OCI-LY7 (cell line): Measurements from ENCODE around the gene EVI2A. TPM values are rescaled to one million over a fixed set of nuclear protein-coding genes. Genes with fewer than 3 reads are reported as not detected.

Experiments used
- BruUV-seq: library from RNA; stranded (reverse); fragments of 400-500 nt; replicated peaks from 2 replicates; lab custom pipeline; 2021; lab: Mats Ljungman, UMichigan
- CTCF ChIA-PET: fragments of 300-600 bp; sonication (Branson Sonifier 250); formaldehyde crosslinking; loops from one replicate; lab custom pipeline; 2022; ENCODE audit warnings: antibody characterized with exemption; ENCODE audit not compliant: unreplicated experiment; lab: Charles Lee
- POLR2A ChIA-PET: fragments of 300-600 bp; sonication (Branson Sonifier 250); formaldehyde crosslinking; loops from one replicate; lab custom pipeline; 2022; ENCODE audit warnings: antibody characterized with exemption; lab: Charles Lee
- DNase-seq: peaks from one replicate; pipeline ENCODE4 v3.0.0-alpha.2; 2015; ENCODE audit warnings: low spot score
- H2AFZ ChIP-seq: fragments of 200-600 bp; sonication (generic), shearing (Covaris generic); 2 replicates; pipeline ENCODE4 v1.6.1; 2014; ENCODE audit warnings: mild to moderate bottlenecking, antibody characterized with exemption, low read length, moderate library complexity
- H3K27ac ChIP-seq: fragments of 200-600 bp; sonication (generic); 2 replicates; pipeline ENCODE4 v1.5.1; 2014; ENCODE audit warnings: mixed run types, low read depth, mild to moderate bottlenecking, moderate library complexity, low read length, inconsistent platforms; ENCODE audit not compliant: poor library complexity, severe bottlenecking
- H3K36me3 ChIP-seq: fragments of 200-600 bp; sonication (generic); 2 replicates; pipeline ENCODE4 v1.6.1; 2014; ENCODE audit warnings: mild to moderate bottlenecking, antibody characterized with exemption, low read length, moderate library complexity, mixed read lengths; ENCODE audit not compliant: insufficient read depth
- H3K4me1 ChIP-seq: fragments of 200-600 bp; sonication (generic); 2 replicates; pipeline ENCODE4 v1.5.1; 2014; ENCODE audit warnings: mild to moderate bottlenecking, low read length; ENCODE audit not compliant: insufficient read depth, poor library complexity, severe bottlenecking
- H3K4me2 ChIP-seq: fragments of 200-600 bp; sonication (generic); 2 replicates; pipeline ENCODE4 v1.6.1; 2014; ENCODE audit warnings: mild to moderate bottlenecking, low read length
- H3K4me3 ChIP-seq: fragments of 200-600 bp; sonication (generic); 2 replicates; pipeline ENCODE4 v1.5.1; 2014; ENCODE audit warnings: mild to moderate bottlenecking, low read depth, low read length; ENCODE audit not compliant: poor library complexity, severe bottlenecking
- H3K79me2 ChIP-seq: fragments of 200-600 bp; sonication (generic); 2 replicates; pipeline ENCODE4 v1.6.1; 2016; ENCODE audit warnings: low read depth, mild to moderate bottlenecking, low read length, moderate library complexity, mixed read lengths; ENCODE audit not compliant: insufficient read depth
- H3K9me2 ChIP-seq: fragments of 200-600 bp; sonication (generic); 2 replicates; pipeline ENCODE4 v1.6.1; 2016; ENCODE audit warnings: mild to moderate bottlenecking, low read length, mixed read lengths; ENCODE audit not compliant: insufficient read depth
- H3K9me3 ChIP-seq: fragments of 200-600 bp; sonication (generic); 2 replicates; pipeline ENCODE4 v1.6.1; 2014; ENCODE audit warnings: mild to moderate bottlenecking, mixed run types, low read length, mixed read lengths
- H4K20me1 ChIP-seq: fragments of 200-600 bp; sonication (generic); 2 replicates; pipeline ENCODE4 v1.6.1; 2014; ENCODE audit warnings: mild to moderate bottlenecking, antibody characterized with exemption, low read length, moderate library complexity, mixed read lengths; ENCODE audit not compliant: insufficient read depth
- CTCF ChIP-seq: fragments of 200-600 bp; sonication (generic); conservative IDR thresholded peaks from 2 replicates; pipeline ENCODE4 v1.5.1; 2014; ENCODE audit warnings: mild to moderate bottlenecking, antibody characterized with exemption, low read length, moderate library complexity, mixed read lengths
- EZH2phosphoT487 ChIP-seq: fragments of 200-600 bp; sonication (generic); IDR thresholded peaks from 2 replicates; pipeline ENCODE4 v1.6.1; 2018; ENCODE audit warnings: low read depth, borderline replicate concordance, mild to moderate bottlenecking, mixed run types, antibody characterized with exemption, low read length, moderate library complexity, mixed read lengths
- intact Hi-C: fragments of 100-400 bp; cut with micrococcal nuclease; formaldehyde crosslinking; loops from one replicate; pipeline ENCODE4 v1.10.0; 2022; ENCODE audit not compliant: unreplicated experiment
- total RNA-seq, 2 experiments: library from RNA; depleted of rRNA in 1 of 2; stranded (reverse); fragments of >200 nt in 1 of 2; shearing (Covaris generic) in 1 of 2; gene quantifications; 2 replicates each; pipeline ENCODE4 v1.2.3, GENCODE V29; 2014 to 2022

The EVI2A gene
- total RNA-seq, 2 experiments from 2014 or later: 14.1 to 31.3 TPM

GRCh38 chr17:31320791-31321190 lies 631 bp downstream of the EVI2A start:
- CTCF ChIA-PET: no interaction called here
- no TSS peak for BruUV-seq

GRCh38 chr17:31320241-31320640 lies 1.2 kb downstream of the EVI2A start:
- peaks cover 37% of the 10 kb centered on the region for H3K4me1 ChIP-seq
- intact Hi-C loops: no loop called here
- peak overlapping the region; percentile 93 for H3K4me2 ChIP-seq
- H2AFZ ChIP-seq: no peak overlapping the region; the same call in 1 of the 2 replicates
- ChIA-PET CTCF (no interaction called here), POLR2A (interaction anchor here (0.5 to 2.7 kb wide), 11 partner anchors 8 to 1387 kb away, joined by 3 to 71 read pairs (median 4); no protein-coding TSS in a partner anchor)
- no peaks in the 10 kb centered on the region for H4K20me1 ChIP-seq
- no peaks in the 10 kb centered on the region for H3K9me3 ChIP-seq
- DNase-seq: peak; percentile 61
- TF ChIP-seq CTCF (no peak), EZH2phosphoT487 (no peak)
- H3K27ac ChIP-seq: peak overlapping the region; percentile 97
- H3K79me2 ChIP-seq: peaks cover 71% of the 10 kb centered on the region
- H3K9me2 ChIP-seq: no peaks in the 10 kb centered on the region
- no TSS peak for BruUV-seq
- H3K4me3 ChIP-seq: peak overlapping the region; percentile 77
- H3K36me3 ChIP-seq: peaks cover 6% of the 10 kb centered on the region; the same call in 1 of the 2 replicates

More at GRCh38 chr17:31320791-31321190, 631 bp downstream of the EVI2A start:
- intact Hi-C loops: loop anchor here (1.0 kb wide), 1 partner anchor 11 kb away; no protein-coding TSS in a partner anchor
- peak overlapping the region; percentile 97 for H3K27ac ChIP-seq
- H3K4me1 ChIP-seq: peaks cover 32% of the 10 kb centered on the region
- POLR2A ChIA-PET: interaction anchor here (0.6 to 2.7 kb wide), 4 partner anchors 7 to 31 kb away, joined by 3 to 71 read pairs (median 4); no protein-coding TSS in a partner anchor
- no peaks in the 10 kb centered on the region for H4K20me1 ChIP-seq
- no peaks in the 10 kb centered on the region for H3K9me2 ChIP-seq
- no peaks in the 10 kb centered on the region for H3K9me3 ChIP-seq
- H3K79me2 ChIP-seq: peaks cover 66% of the 10 kb centered on the region
- peak overlapping the region; percentile 77 for H3K4me3 ChIP-seq
- TF ChIP-seq EZH2phosphoT487: no peak
- no peak for TF ChIP-seq CTCF
- H2AFZ ChIP-seq: no peak overlapping the region; the same call in 1 of the 2 replicates
- peak overlapping the region; percentile 93 for H3K4me2 ChIP-seq
- no peak for DNase-seq
- peaks cover 7% of the 10 kb centered on the region; the same call in 1 of the 2 replicates for H3K36me3 ChIP-seq
